K562 (cell line): ENCODE measurements around the gene DHX29. TPM values are rescaled to one million over a fixed set of nuclear protein-coding genes. Genes with fewer than 3 reads are reported as not detected.

Experiments used
- ETV5 ChIP-seq: sonication (generic); formaldehyde crosslinking; IDR thresholded peaks from 2 replicates; pipeline ENCODE4 v1.4.0; 2020; ENCODE audit warnings: low read depth, mild to moderate bottlenecking, missing genetic modification reagents
- HMGXB4 ChIP-seq: sonication (generic); formaldehyde crosslinking; IDR thresholded peaks from 2 replicates; pipeline ENCODE4 v1.8.1; 2023; ENCODE audit warnings: mild to moderate bottlenecking, missing genetic modification reagents
- MAX ChIP-seq: sonication (generic); formaldehyde crosslinking; IDR thresholded peaks from 2 replicates; pipeline ENCODE4 v1.9.0; 2022; ENCODE audit warnings: mild to moderate bottlenecking, missing genetic modification reagents
- MGA ChIP-seq: fragments of 450-650 bp; IDR thresholded peaks from 2 replicates; pipeline ENCODE4 v1.6.1; 2016; ENCODE audit warnings: mild to moderate bottlenecking, moderate library complexity
- RBFOX2 ChIP-seq: fragments of 200-400 bp; formaldehyde crosslinking; IDR thresholded peaks from 2 replicates; pipeline ENCODE4 v1.6.1; 2017; ENCODE audit warnings: low read depth, mild to moderate bottlenecking, low read length, moderate library complexity
- ZBTB11 ChIP-seq, 3 experiments: fragments of 200-800 bp in 1 of 3; fragments of 250-450 bp in 1 of 3; fragments of 450-650 bp in 1 of 3; sonication (Bioruptor Pico) in 1 of 3; sonication (Bioruptor generic) in 1 of 3; formaldehyde crosslinking in 1 of 3; IDR thresholded peaks; 2 replicates each; pipeline versions ENCODE4 v1.6.1 to v1.8.0; 2016 to 2022; ENCODE audit warnings: mild to moderate bottlenecking in 2 of 3, missing genetic modification characterization in 2 of 3, missing compliant biosample characterization in 1 of 3, moderate library complexity in 1 of 3
- polyA plus RNA-seq, 8 experiments: library from polyadenylated mRNA; depleted of rRNA in 4 of 8; stranded (reverse) in 5 of 8; unstranded in 3 of 8; fragments of >200 nt; fragmentation: Nextera tagmentation in 2 of 8; fragmentation: Illumina TruSeq in 1 of 8; extraction: Ambion mirVana in 2 of 8; extraction: Trizol in 1 of 8; gene quantifications; 2 replicates each; pipeline versions ENCODE4 v1.2.1 to v1.2.3, GENCODE V29; 2011 to 2014; ENCODE audit warnings: inconsistent platforms in 1 of 8, missing spikeins in 1 of 8
- total RNA-seq, 7 experiments: library from RNA; depleted of rRNA in 6 of 7; stranded (reverse); fragments of >200 nt in 6 of 7; fragmentation: Illumina TruSeq in 2 of 7; extraction: Trizol in 2 of 7; gene quantifications; 2 replicates each; pipeline versions ENCODE4 v1.2.1 to v1.2.3, GENCODE V29; 2011 to 2021; ENCODE audit warnings: low replicate concordance in 1 of 7

Gene DHX29
- total and polyA plus RNA-seq, 9 of the 15 experiments (the other 6 are each of a cell fraction or from before 2014, with no cell fraction given), result 7.5 to 42.1 (median 25.0) TPM

- TF ChIP-seq MAX (peak; percentile 30; the same call in 1 of the 2 replicates), ZBTB11 (CRISPR knock-in tag; IDR thresholded peaks at IDR 0.05) (peak in 1 of 3 experiments; percentile 52; a peak in 2 of 6 replicates), RBFOX2 (peak; percentile 52), MGA (0 out of 2 replicates have a peak, but pooled peaks have one; percentile 45), HMGXB4 (CRISPR knock-in tag) (no peak), ETV5 (CRISPR knock-in tag) (no peak)
These were observed 74.2 kb downstream of the DHX29 start, which contains the start of gene CCNO (continued) for GRCh38 chr5:55232985-55233928.
